Activated T-helper 1 cell treated with anti-CD3 and anti-CD28 coated beads, Interleukin-12 subunit alpha, Interleukin-12 subunit beta, Interleukin-2, Interleukin-4 antibody, amounts not matched to agents 30 ng/mL and 10 ng/mL and 1 ng/mL, durations not matched to agents 14 hours and 24 hours and 36 hours (primary cell): Measurements from ENCODE around the gene SYT6. TPM values are rescaled to one million over a fixed set of nuclear protein-coding genes. Genes with fewer than 3 reads are reported as not detected.

Experiments used
- DNase-seq: peaks from one replicate; pipeline ENCODE4 v3.0.0; 2021; ENCODE audit warnings: low spot score
- H3K27ac Mint-ChIP-seq: one replicate; pipeline ENCODE4 v1.8.0; 2021; ENCODE audit warnings: mild to moderate bottlenecking, mixed read lengths
- H3K27me3 Mint-ChIP-seq: one replicate; pipeline ENCODE4 v1.8.0; 2022; ENCODE audit warnings: mild to moderate bottlenecking, moderate library complexity, mixed read lengths; ENCODE audit not compliant: insufficient read depth
- H3K36me3 Mint-ChIP-seq: one replicate; pipeline ENCODE4 v1.8.0; 2021; ENCODE audit warnings: low read depth, mixed read lengths
- H3K4me1 Mint-ChIP-seq: one replicate; pipeline ENCODE4 v1.8.0; 2021; ENCODE audit warnings: low read depth, mixed read lengths
- H3K4me3 Mint-ChIP-seq: one replicate; pipeline ENCODE4 v1.8.0; 2021; ENCODE audit warnings: mild to moderate bottlenecking, moderate library complexity, mixed read lengths
- H3K9me3 Mint-ChIP-seq: one replicate; pipeline ENCODE4 v1.8.0; 2021; ENCODE audit warnings: mixed read lengths
- intact Hi-C: fragments of 100-400 bp; cut with micrococcal nuclease; formaldehyde crosslinking; loops from one replicate; pipeline ENCODE4 v1.15.1; 2024
- total RNA-seq: library from RNA; stranded (reverse); gene quantifications from 2 replicates; pipeline ENCODE4 v1.2.3, GENCODE V29; 2022

The SYT6 gene
- total RNA-seq, 1 donor from 2014 or later, result not detected

GRCh38 chr1:114091711-114092110 is 62.0 kb downstream of the SYT6 start:
- DNase-seq, result no peak
- H3K9me3 Mint-ChIP-seq, result no peaks in the 10 kb centered on the region
- peaks cover 6% of the 10 kb centered on the region for H3K27me3 Mint-ChIP-seq
- H3K36me3 Mint-ChIP-seq, result no peaks in the 10 kb centered on the region
- H3K4me1 Mint-ChIP-seq, result no peaks in the 10 kb centered on the region
- no peak overlapping the region for H3K27ac Mint-ChIP-seq
- no peak overlapping the region for H3K4me3 Mint-ChIP-seq
- intact Hi-C loops, result no loop called here

GRCh38 chr1:114090738-114091505 is 62.7 kb downstream of the SYT6 start:
- DNase-seq, result no peak
- intact Hi-C loops, result no loop called here
- H3K4me1 Mint-ChIP-seq, result no peaks in the 10 kb centered on the region
- H3K27me3 Mint-ChIP-seq, result peaks cover 8% of the 10 kb centered on the region
- H3K9me3 Mint-ChIP-seq, result no peaks in the 10 kb centered on the region
- no peaks in the 10 kb centered on the region for H3K36me3 Mint-ChIP-seq
- no peak overlapping the region for H3K4me3 Mint-ChIP-seq
- no peak overlapping the region for H3K27ac Mint-ChIP-seq

- no peaks in the 10 kb centered on the region for H3K9me3 Mint-ChIP-seq
- H3K27ac Mint-ChIP-seq, result no peak overlapping the region
- H3K36me3 Mint-ChIP-seq, result no peaks in the 10 kb centered on the region
- H3K4me1 Mint-ChIP-seq, result no peaks in the 10 kb centered on the region
- no peak overlapping the region for H3K4me3 Mint-ChIP-seq
- peaks cover 5% of the 10 kb centered on the region for H3K27me3 Mint-ChIP-seq
- intact Hi-C loops, result no loop called here
- DNase-seq, result no peak
These were observed 64.0 kb downstream of the SYT6 start for GRCh38 chr1:114089502-114090138.

- peaks cover 7% of the 10 kb centered on the region for H3K27me3 Mint-ChIP-seq
- no peaks in the 10 kb centered on the region for H3K9me3 Mint-ChIP-seq
- no peak for DNase-seq
- no peaks in the 10 kb centered on the region for H3K36me3 Mint-ChIP-seq
- H3K4me3 Mint-ChIP-seq, result no peak overlapping the region
- no peaks in the 10 kb centered on the region for H3K4me1 Mint-ChIP-seq
- H3K27ac Mint-ChIP-seq, result no peak overlapping the region
- intact Hi-C loops, result no loop called here
These were observed 65.0 kb downstream of the SYT6 start for GRCh38 chr1:114088392-114089299.

- no peaks in the 10 kb centered on the region for H3K9me3 Mint-ChIP-seq
- peaks cover 7% of the 10 kb centered on the region for H3K27me3 Mint-ChIP-seq
- DNase-seq, result no peak
- no peaks in the 10 kb centered on the region for H3K4me1 Mint-ChIP-seq
- H3K36me3 Mint-ChIP-seq, result no peaks in the 10 kb centered on the region
- no peak overlapping the region for H3K4me3 Mint-ChIP-seq
- intact Hi-C loops, result no loop called here
- no peak overlapping the region for H3K27ac Mint-ChIP-seq
These were observed 66.2 kb downstream of the SYT6 start for GRCh38 chr1:114087495-114087894.

GRCh38 chr1:114086601-114087368 is 66.9 kb downstream of the SYT6 start:
- DNase-seq, result no peak
- no peaks in the 10 kb centered on the region for H3K9me3 Mint-ChIP-seq
- no peak overlapping the region for H3K27ac Mint-ChIP-seq
- intact Hi-C loops, result no loop called here
- H3K4me3 Mint-ChIP-seq, result no peak overlapping the region
- H3K27me3 Mint-ChIP-seq, result peaks cover 11% of the 10 kb centered on the region
- no peaks in the 10 kb centered on the region for H3K4me1 Mint-ChIP-seq
- H3K36me3 Mint-ChIP-seq, result no peaks in the 10 kb centered on the region

- Mint-ChIP-seq H3K36me3 (no peaks in the 10 kb centered on the region), H3K4me1 (peaks cover 4% of the 10 kb centered on the region), H3K27me3 (peaks cover 12% of the 10 kb centered on the region), H3K27ac (no peak overlapping the region), H3K4me3 (no peak overlapping the region), H3K9me3 (no peaks in the 10 kb centered on the region)
- DNase-seq, result no peak
- intact Hi-C loops, result no loop called here
These were observed 70.6 kb downstream of the SYT6 start for GRCh38 chr1:114082867-114083585.

GRCh38 chr1:114082304-114082630 is 71.4 kb downstream of the SYT6 start:
- Mint-ChIP-seq H3K4me3 (no peak overlapping the region), H3K4me1 (peaks cover 9% of the 10 kb centered on the region), H3K9me3 (no peaks in the 10 kb centered on the region), H3K36me3 (no peaks in the 10 kb centered on the region), H3K27me3 (peaks cover 9% of the 10 kb centered on the region), H3K27ac (no peak overlapping the region)
- no peak for DNase-seq
- intact Hi-C loops, result no loop called here

- Mint-ChIP-seq H3K4me1 (peaks cover 9% of the 10 kb centered on the region), H3K9me3 (no peaks in the 10 kb centered on the region), H3K27ac (no peak overlapping the region), H3K4me3 (no peak overlapping the region), H3K27me3 (peaks cover 9% of the 10 kb centered on the region), H3K36me3 (no peaks in the 10 kb centered on the region)
- no peak for DNase-seq
- intact Hi-C loops, result no loop called here
These were observed 72.0 kb downstream of the SYT6 start for GRCh38 chr1:114081437-114082303.

GRCh38 chr1:114080511-114081436 is 72.9 kb downstream of the SYT6 start:
- no peak for DNase-seq
- peaks cover 14% of the 10 kb centered on the region for H3K4me1 Mint-ChIP-seq
- no peaks in the 10 kb centered on the region for H3K36me3 Mint-ChIP-seq
- H3K9me3 Mint-ChIP-seq, result no peaks in the 10 kb centered on the region
- H3K4me3 Mint-ChIP-seq, result no peak overlapping the region
- intact Hi-C loops, result no loop called here
- H3K27me3 Mint-ChIP-seq, result peaks cover 7% of the 10 kb centered on the region
- no peak overlapping the region for H3K27ac Mint-ChIP-seq
